ENCODE data around the gene BMERB1.
"Not testable (repeated sequence)": the region's sequence is repeated elsewhere in the genome, so short reads cannot be mapped to it uniquely, and the experiment has no call there.

GRCh38 chr16:15570666-15571065 lies 136.3 kb downstream of the BMERB1 start:
- TF ChIP-seq POLR2A, POLR2AphosphoS5, EP300 (IDR thresholded peaks at IDR 0.05): not testable (repeated sequence)
- TF ChIP-seq, protein P1, sequence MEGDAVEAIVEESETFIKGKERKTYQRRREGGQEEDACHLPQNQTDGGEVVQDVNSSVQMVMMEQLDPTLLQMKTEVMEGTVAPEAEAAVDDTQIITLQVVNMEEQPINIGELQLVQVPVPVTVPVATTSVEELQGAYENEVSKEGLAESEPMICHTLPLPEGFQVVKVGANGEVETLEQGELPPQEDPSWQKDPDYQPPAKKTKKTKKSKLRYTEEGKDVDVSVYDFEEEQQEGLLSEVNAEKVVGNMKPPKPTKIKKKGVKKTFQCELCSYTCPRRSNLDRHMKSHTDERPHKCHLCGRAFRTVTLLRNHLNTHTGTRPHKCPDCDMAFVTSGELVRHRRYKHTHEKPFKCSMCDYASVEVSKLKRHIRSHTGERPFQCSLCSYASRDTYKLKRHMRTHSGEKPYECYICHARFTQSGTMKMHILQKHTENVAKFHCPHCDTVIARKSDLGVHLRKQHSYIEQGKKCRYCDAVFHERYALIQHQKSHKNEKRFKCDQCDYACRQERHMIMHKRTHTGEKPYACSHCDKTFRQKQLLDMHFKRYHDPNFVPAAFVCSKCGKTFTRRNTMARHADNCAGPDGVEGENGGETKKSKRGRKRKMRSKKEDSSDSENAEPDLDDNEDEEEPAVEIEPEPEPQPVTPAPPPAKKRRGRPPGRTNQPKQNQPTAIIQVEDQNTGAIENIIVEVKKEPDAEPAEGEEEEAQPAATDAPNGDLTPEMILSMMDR (IDR thresholded peaks at IDR 0.05): not testable (repeated sequence)
